CD4-positive, alpha-beta T cell treated with Interleukin-10 for 1 hour (primary cell): ENCODE measurements around the gene ELN.

Experiments used
- DNase-seq: peaks from one replicate; pipeline ENCODE4 v3.0.0-alpha.2; 2020

Gene ELN

GRCh38 chr7:74026406-74026902 is 1.5 kb upstream of the ELN start:
- DNase-seq, result no peak

DNA sequence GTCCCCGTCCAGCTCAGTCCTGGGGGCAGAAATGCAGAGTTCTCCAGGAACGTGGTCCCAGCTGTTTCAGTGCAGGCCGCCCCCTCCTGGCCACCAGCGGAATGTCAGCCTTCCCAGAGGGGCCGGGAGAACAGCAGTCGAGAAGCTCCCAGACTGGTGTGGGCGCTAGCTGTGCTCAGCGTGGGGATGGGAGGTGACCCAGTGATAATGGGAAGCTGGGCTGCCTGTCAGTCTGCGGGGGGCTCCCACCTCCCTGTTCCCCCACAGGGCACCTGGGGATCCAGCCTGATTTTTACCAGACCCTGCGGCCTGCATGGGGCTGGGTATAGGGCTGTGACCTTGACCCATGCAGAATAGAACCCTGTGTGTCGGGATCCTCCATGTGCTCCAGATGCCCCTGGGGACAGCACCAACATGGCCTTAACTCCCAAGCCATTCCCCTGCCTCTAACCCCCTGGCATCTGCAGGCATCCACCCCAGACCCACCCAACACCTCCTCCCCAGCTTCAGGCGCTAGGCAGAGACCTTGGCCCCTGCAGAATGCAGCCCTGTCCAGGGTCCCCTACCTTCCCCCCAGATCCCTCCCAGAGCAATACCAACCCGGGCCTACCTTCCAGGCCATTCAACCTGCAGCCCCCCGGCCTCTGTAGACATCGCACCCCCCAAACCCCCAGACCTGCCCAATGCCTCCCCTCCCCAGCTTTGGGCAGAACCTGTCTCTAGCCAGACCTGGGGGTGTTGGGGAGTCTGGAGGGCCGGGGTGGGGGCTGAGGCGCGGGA is 880 bp upstream of the ELN start:
- DNase-seq, result peak; percentile 54

GRCh38 chr7:74028321-74028838 is 407 bp downstream of the ELN start:
- no peak for DNase-seq

- DNase-seq, result no peak
These were observed 1.3 kb downstream of the ELN start for GRCh38 chr7:74029089-74029785.

DNA sequence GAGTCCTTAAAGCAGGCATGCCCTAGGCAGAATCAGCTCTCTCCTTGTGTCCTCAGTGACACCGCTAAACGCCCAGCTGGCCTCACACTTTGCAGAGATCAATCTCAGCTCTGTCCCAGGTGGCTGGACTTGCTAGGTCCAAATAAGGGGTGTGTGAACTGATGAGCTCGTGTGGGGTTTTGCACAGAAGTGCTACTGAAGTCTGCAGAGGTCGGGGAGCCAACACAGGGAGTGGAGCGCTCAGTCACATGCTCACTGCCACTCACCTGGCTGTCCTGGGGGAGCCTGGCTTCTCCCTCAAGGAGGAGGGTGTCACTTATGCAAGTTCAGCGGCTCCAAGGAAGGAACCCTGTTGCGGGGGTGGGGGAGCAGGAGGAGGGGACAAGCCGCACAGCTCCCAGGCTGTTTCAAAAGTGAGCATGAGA is 2.0 kb downstream of the ELN start:
- no peak for DNase-seq

- no peak for DNase-seq
These were observed 2.9 kb downstream of the ELN start for GRCh38 chr7:74030861-74031260.

GRCh38 chr7:74031403-74032190 is 3.6 kb downstream of the ELN start:
- DNase-seq, result no peak

GRCh38 chr7:74032191-74032490 is 4.2 kb downstream of the ELN start:
- no peak for DNase-seq

DNA sequence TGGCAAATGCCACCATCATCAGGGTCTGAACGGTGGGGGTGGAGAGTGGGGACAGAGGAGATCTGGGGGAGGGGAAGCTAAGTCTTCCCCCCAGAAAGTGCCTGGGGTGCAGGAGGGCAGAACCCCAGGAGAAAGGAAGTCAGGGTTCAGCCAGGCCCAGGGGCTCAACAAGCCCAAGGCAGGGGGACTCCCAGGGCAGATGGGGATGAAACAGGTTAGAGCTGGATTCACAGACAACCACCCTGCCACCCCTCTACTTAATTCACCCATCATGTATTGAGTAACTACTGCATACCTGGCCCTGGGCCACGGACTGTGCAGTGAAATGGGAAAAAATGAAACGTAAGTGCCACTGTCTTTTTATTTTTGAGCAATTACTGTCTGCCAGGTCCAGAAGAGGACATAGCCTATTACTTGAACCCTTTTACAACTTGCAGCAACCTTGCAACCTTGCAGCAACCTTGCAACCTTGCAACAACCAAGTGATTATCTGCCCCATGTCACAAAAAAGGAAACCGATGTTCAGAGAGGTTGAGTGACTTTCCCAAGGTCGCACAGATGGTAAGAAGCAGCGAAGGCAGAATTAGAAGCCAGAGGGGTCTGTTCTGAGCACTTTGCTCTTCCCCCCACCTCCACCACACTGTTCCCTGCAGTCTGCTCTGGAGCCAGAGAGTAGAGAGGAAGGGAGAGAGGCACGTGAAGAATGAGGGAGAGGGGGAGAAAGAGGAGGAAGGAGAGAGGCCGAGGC is 4.8 kb downstream of the ELN start:
- DNase-seq, result no peak

DNA sequence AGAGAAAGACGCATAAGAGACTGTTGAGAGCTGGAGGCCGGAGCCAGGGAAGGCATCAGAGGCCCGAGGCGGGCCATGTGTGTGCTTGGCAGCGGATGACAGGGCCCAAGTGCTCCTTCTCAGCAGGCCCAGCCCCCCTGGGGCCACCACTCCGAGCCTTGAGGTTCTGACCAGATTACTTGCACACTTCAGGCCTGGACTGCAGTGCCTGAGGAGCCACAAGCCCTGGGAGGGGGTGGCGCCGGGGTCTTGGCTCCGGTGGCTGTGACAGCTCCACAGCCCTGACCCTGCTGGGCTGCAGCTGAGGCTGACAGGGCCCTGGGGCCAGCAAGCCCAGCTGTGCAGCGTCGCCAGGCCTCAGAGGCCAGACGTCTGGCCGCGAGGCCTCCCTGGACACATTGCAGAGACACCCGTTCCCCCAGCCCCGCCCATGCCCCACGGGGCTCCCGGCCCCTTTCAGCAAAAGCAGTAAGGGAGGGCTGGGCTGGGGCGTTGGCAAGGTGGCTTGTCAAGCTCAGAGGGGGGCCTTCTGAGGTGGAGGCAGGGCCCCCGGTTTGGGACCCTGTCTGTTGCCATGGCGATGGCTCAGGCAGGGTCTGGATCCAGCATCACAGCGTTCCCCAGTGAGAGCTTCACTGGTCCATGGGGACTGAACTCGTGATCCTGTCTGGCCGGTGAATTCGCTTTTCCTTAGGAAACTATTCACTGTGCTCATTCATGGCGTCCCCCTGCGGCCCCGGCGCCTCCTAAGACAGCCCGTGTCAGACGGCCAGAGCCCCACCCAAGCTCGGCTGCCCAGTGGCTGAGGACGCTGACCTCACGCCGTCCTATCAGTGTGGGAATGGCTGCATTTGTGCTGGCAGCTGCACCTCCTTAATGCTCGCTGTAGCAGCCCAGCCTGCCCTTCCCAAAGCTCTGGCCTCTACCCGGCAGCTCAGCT is 5.7 kb downstream of the ELN start:
- no peak for DNase-seq

GRCh38 chr7:74037609-74038008 is 9.6 kb downstream of the ELN start:
- DNase-seq, result no peak

GRCh38 chr7:74038194-74038961 is 10.4 kb downstream of the ELN start:
- no peak for DNase-seq

- DNase-seq, result no peak
These were observed 11.4 kb downstream of the ELN start for GRCh38 chr7:74039337-74039736.

DNA sequence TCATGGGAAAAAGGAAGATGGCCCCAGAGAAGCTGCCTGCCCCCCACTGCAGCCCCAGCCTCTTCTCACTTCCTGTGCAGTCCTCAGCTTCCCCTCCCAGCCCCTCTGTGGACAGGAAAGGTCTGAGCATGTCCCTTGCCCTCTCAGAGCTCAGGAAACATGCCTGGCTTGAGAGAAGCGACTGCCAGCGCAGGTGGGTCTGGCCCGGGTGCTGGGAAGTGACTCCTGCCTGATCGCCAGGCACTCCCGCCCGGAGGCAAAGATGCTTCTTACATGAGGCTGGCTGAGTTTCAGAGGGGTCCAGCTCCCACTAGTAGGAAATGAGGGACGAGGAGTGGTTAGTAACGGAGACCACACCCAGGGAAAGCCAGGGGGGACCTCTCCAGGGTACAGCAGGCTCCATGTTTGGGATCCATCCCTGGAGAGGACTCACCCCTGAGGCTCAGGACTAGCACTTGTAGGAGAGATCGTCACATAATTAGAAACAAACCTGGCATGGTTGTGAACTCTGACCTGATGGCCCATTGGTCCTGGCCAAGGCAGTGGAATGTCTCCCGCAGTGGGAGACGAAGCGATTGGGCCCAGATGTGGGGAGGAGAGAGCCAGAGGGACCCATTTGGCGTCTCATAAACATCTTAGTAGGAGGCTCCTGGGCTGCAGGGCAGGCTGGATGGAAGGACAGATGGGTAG is 12.3 kb downstream of the ELN start:
- DNase-seq, result no peak

GRCh38 chr7:74040791-74041520 is 13.0 kb downstream of the ELN start:
- no peak for DNase-seq

DNA sequence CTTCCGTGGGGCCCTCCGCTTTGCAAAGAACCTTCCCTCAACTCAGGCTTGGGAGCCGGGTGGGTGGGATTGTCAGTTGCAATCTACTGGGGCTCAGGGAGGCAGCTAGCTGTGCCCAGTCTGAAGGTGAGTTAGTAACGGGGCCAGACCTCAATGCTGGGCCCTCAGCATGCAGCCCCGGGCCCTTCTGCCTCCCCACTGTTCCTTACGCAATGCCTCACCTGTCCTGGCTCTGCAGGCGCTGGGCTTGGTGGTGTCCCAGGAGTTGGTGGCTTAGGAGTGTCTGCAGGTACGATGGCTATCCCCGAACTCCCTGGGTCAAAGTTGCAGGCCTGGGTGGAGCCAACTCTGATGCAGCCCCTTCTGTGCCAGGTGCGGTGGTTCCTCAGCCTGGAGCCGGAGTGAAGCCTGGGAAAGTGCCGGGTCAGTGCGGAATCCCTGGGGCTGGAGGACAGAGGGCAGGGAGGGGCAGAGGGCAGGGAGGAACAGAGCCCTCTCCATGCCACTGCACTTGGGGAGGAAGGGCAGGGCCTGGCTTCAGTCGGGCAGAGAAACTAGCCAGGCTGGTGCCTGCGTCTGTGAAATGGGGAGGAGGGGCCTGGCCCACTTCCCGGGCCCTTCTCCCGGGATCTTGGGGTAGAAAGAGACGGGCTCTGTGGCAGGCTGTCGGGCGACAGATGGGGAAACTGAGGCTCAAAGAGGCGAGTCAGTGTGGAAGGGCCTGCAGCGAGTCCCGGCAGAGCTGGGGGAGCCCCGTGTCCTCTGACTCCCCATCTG is 15.0 kb downstream of the ELN start:
- DNase-seq, result no peak

- no peak for DNase-seq
These were observed 15.6 kb downstream of the ELN start for GRCh38 chr7:74043523-74043951.
